GM18526 (cell line): ENCODE results near the gene ZZZ3.

ENCODE experiments used
- POLR2A ChIP-seq: IDR thresholded peaks from 3 replicates; pipeline ENCODE4 v1.6.1; 2011; ENCODE audit not compliant: insufficient read length; ENCODE audit errors: extremely low read depth

The ZZZ3 gene

DNA sequence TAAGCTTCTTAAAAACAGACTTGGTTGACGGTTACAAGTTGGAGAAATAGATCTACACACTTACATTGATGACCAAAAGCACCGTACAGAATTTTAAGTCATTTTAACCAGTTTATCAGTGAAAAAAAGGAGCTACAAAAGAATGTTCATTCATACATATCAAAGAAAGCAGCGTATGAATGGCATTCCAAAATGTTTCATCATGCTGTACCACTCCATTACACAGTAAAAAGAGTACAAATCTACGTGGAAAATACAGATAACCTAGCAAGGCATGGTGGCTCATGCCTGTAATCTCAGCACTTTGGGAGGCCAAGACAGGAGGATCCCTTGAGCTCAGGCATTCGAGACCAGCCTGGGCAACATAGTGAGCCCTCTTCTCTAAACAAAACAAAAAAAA, 40.3 kb downstream of the ZZZ3 start:
- no peak for TF ChIP-seq POLR2A

DNA sequence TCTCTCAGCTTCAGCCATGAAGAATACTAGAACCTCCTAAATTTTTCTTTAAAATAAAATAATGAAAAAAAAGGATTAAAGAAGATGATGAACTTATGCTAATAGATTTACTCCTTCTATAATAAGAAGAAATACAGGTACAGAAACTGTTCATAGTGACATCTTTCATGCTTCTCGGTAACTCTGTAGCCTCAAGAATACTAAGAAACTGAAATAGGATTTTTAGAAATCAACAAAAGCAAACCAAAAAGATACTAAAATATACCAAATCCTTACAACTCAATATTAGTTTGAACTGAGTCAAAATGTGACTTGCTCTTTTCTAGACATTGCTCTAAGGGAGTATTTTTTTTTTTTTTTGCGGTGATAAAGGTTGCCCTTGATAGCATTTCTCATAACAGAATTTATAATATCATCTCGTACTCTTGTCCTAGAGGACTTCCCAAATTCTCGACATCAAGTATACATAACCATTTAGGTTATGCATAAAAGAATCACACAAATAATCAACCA, 42.8 kb downstream of the ZZZ3 start:
- TF ChIP-seq POLR2A = no peak

DNA sequence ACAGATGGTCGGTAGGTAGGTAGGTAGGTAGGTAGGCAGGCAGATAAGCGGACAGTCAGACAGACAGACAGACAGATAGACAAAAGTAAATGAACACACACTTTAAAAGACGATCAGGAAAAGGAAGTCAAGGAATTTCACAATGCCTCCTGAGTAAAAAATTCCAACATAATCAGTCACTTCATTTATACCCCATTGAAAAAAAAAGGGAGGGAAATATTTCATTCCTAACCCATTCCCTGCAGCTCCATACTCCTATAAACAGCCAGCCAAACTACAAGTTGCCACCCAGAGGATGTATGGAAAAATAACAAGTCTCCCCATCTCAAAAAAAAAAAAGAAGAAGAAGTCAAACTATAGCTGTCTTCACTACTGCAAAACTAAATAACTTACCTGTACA, 43.4 kb downstream of the ZZZ3 start:
- TF ChIP-seq POLR2A = no peak

DNA sequence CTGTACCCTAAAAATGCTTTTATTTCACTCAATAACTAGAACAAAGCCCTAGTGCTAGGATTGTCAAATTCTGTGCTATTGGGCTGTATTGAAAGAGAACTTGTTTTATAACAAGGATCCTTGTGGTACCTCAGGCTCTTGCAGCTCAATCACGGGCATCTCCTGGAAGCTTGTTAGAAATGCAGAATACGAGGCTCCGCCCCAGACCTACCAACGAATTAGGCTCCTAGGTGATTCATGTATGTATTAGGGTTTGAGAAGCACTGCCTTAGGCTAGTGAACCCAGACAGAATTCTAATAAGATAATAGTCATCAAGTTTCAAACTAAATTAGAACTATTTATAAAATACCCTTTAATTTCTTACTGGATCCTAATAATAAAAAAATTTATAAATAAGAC, 45.6 kb downstream of the ZZZ3 start:
- TF ChIP-seq POLR2A = no peak
